Stimulated activated CD4-positive, alpha-beta T cell treated with anti-CD3 and anti-CD28 coated beads, Interleukin-4, amount 100 ng/mL, for 1 hour (primary cell): Measurements from ENCODE around the gene RGS6.

ENCODE experiments used
- DNase-seq: peaks from one replicate; pipeline ENCODE4 v3.0.0-alpha.2; 2020

Gene RGS6

DNA sequence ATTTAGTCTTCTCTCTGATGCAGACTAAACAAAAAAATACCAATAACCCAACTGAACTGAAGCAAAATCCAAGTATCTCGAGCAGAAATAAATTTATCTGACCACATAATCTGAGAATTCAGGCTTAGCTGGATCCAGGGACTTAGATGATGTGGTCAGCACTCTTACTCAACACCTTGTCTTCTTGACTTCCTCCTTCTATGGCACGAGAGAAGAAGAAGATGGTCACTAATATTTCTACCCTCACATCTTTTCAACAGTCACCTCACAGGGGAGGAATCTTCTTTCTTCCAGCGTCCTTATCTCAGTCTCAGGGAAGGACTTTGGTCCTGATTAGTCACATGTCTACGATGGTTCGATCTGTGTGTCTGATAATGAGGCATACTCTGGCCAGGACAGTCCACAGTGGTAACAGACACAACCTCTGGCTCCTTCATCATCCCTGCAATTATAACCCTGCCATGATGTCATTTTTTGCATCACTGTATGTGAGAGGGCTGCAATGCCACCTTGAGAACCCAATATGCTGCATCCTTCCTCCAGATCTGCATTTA lies 15.8 kb downstream of the RGS6 start:
- no peak for DNase-seq

DNA sequence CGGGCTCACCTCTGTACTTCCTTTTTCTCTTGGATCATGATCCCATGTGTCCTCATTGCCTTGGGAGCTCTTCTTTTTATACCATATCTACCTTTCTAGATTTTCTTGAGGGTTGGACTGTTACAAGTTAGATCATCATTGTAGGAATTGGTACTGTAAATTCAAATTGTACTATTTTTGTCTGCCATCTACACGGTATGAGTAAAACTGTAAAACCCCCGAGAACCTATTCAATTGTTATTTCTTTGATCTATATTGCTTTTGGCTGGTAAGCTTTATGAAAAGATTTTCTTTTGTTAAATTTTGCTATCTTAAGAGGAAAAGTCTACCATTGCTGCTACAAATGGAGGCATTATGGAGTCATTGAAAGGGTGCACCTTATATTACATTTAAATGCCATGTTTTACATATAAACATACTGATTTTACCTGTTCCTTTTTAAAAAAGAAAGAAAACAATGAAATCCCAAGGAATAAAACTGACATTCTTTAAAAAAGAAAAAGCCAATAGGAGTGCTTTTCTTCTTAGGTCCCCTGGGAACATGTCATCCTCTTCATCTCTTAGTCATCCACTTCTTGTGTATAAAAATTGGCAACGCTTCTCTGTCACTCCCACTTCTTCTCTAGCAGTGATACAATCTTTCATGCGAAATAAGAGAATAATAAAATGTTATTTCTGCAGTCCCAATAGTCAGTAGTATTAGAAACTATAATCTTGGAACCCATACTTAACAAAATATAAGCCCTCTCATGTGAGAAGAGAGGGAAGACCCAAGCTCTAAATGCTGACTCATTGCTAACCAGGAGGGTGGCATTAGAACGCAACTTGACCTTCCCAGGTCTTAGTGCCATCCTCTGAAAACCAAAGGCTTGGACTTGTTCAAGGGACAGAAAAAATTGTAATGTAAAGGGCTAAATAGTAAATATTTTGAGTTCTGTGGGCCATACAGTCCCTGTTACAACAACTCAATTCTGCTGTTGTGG lies 20.4 kb downstream of the RGS6 start:
- no peak for DNase-seq

DNA sequence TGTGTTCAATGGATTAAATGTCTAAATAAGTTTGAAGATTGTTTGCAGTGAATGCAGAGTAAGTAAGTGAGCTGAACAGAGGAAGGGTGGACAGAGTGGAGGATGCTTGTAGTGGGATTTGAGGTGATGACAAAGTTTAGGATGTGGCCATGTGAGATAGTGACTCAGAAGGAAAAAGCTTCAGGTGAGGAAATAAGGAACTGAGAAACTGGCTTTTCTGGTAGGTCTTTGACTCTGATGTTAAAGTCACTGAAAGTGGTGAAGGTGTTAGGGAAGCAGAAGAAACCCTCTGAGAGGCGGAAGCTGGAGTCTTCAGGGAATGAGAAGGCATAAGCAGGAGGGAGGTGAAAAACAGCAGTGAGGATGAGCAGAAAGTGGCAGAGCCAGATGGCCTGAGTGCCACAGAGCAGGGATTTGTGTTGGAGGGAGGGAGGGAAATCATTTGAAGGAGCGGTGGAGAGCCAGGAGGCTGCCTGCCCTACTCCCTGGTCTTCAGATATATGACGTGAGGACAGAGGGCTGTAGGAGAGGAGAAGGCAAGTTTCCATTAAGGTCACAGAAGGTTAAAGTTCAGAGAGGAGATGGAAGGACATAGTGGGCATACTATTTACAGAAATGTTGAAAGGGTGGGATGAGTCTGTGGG lies 24.8 kb downstream of the RGS6 start:
- no peak for DNase-seq

DNA sequence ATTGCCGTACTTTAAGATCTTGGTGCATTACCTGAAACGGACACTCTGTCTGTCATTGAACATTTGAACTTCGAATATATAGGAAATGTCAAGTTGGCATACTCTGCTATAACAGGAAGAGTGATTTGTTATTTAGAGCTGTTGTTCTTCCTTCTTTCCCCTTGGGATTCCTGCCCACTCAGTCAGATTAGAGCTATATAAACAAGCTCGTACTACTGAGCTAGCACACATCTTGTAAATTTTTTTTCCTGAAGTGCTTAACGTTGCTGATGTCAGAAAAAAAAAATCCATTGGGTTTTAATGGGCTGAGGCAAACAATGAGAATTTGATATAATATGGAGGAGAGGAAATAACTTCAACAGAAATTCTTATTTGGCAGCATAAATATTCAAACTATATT lies 26.8 kb downstream of the RGS6 start:
- DNase-seq = no peak

DNA sequence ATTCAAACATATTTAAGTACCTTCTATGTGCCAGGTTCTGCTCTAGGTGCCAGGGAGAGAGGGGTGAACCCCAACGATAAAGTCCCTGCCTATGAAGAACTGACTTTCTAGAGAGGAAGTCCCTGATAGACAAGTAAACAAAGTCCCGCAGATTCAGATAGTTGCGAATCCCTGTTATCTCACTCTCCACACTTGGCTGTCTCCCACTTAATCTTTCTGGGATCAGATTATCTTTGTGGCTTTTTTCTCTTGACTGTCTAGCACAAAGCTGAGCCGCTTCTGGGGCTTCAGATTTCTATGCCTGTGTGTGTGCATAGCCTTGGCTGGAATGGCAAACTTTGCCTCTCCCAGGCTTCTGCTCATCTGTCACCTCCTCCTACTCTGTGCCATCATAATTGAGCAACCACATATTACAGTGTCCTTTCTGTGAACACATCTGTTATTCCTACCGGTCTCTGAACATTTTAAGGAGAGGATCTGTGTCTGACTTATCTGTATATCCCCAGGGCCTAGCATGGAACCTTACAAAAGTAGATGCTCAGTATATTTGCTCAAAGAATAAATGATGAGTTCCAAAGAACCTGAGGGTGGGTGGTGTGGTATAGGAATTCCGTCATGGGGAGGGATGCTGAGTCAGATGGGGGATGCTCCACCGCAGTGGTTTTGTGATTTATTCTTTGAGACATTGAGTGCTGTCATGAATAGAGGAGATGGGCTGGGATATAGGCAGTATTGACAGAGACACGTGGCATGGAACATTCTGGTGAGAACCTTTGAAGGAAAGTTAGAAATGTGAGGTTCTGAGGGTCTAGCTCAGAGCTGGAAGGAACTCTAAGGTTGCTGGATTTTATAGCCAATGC lies 28.5 kb downstream of the RGS6 start:
- DNase-seq = no peak

DNA sequence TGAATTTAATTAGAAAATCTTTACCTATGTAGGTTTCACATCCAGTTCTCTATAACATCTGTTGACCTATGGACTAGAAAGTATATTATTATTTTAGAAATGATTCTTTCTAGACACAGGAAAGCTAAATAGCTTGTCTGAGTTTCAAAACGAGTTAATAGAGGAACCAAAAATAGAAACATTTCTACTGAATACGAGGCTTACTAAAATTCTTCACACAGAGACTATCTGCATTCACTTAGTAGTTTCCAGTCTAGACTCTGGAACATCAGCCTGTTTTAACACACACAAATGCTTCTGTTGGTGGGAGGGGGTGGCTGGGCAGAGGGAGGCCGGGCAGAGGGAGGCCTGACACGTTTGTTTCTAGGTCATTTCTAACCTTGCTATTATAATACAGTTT lies 29.7 kb downstream of the RGS6 start:
- DNase-seq = no peak

DNA sequence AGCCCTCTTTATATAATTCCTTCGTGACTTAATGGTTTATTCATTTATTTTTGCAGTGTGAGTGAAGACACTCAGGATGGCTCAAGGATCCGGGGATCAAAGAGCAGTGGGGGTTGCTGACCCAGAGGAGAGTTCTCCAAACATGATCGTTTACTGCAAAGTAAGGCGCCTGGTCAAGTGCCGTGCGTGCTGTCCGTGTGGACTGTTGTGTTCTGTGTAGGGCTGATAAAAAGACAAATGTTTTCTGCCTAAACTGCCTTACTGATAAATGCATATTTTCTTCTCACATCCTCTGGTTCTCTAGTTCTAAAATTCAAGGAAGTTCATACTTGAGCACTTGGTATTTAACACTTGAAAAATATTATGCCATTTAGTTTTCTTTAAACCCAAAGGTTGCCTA lies 32.5 kb downstream of the RGS6 start:
- no peak for DNase-seq

DNA sequence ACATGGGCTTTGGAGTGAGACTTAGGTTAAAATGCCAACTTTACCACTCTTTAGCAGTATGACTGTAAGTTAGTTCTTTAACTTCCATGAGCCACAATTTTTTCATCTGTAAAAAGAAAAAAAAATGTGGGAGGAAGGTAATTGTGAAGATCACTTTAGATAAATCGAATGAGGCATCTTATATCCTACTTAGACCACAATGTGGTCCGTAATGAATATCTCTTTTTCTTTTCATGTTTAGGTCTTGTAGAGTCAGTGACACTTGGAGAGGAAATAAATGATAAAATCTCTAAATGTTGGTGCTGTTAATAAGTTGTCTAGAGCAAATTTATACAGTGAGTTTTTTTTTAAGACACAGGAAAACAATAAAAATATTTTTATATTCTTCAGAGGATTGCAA lies 34.3 kb downstream of the RGS6 start:
- DNase-seq = no peak

DNA sequence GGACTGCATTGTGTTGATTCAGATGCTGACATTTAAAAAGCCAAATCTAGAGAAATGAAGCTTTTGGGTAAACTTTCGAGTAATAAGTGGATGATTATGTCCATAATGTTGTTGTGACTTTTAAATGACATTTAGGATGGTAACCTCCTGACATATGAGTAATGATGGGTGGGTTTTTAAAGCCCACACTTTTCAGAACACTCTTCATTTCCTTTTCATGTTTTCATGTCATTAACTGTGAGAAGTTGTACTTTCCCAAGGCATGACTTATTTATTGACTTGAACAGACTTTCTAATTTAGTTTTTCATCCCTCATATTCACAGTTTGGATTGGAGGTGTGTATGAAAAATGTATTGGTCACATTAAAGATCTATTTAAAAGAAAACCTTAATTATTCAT lies 35.5 kb downstream of the RGS6 start:
- DNase-seq = no peak

DNA sequence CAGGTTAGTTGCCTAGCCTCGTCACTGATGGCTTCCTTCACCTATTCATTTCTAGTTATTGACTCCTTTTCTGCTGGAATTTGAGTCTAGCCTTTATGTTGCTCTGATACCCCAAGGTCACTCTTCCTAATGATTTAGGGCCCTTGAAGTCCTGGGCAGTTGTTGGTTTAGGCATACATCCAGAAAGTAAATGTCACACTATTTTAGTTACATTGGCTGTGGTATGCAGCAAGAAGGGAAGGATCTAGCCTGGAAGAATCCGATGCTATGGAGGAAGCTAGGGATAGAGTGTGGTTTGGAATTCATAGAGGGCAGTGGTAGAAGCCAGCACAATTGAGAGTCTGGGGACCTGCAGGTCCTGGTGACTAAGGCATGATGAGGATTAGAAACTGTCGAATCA lies 38.0 kb downstream of the RGS6 start:
- no peak for DNase-seq

DNA sequence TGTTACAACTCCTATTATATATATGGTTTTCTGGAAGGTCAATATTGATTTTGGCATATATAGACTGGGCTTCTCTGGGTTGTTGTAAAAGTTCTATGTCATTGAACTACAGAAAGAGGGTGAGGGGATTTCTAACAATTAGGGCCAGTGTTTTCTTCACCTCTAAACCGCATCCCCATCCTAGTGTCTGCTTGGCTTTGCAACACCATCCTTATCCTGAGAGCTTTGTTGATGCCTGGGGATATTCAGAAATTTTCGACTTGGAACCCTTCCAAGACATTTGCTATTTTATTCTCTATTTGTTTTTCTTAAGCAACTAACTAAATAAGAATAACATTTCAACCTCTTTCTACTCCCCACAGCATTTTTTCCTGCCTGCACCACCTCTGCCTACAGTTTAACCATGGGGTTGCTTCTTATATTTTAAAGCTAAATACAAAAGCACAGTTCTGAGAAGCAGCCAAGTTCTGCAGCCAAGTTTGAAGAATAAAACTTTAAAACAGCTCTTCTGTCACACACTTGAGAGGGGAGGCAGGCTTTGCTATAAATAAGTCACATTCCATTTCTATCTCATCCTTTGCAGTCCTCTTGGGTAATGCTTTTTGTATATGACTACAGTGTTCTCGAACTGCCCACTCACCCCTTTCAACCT lies 53.4 kb downstream of the RGS6 start:
- DNase-seq = no peak

DNA sequence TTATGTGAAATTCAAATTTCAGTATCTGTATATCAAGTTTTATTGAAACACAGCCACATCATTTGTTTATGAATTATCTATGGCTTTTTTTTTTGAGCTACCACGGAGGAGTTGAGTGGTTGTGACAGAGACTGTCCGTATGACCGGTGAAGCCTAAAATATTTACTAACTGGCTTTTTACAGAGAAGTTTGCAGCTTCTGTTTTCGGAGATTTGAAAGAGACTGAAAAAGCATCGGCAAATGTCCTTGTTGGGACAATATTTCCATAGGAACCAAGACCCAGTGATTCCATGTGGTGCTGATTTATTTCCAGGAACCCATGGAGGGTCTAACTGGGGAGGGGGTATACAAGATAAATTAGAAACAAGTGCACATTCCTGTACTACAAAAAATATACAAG lies 56.2 kb downstream of the RGS6 start:
- DNase-seq = no peak

DNA sequence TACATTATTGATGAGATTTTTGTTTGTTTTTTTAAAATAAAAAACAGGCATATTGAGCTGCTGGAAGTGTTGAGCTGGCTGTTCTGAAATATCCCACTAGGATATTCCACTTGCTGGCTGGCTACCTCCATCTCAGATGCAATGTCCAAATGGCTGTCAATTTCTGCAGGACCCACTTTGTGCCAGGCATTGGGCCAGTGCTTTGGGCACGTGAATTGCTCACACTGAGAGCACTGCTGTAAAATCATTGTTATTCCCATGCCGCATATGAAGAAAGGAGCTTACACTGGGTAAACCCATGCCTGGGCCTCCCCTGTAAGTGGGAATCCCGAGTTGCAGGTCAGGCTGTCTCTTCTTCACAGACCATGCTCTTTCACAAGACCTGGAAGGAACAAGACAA lies 56.7 kb downstream of the RGS6 start:
- no peak for DNase-seq

DNA sequence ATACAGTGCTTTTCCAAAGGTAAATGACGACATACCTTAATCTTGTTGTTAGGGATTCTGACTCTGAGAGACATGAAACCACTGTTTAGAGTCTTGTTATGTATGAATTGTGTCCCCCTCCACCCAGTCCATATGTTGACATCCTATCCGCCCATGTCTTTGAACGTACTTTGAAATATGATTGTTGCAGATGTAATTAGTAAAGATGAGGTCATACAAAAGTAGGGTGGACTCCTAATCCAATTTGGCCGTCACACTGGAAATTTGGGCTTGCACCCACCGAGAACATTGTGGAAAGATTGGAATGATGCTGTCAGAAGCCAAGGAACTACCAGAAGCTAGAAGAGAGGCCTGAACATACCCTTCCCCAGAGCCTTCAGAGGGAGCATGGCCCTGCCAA lies 62.2 kb downstream of the RGS6 start:
- no peak for DNase-seq

DNA sequence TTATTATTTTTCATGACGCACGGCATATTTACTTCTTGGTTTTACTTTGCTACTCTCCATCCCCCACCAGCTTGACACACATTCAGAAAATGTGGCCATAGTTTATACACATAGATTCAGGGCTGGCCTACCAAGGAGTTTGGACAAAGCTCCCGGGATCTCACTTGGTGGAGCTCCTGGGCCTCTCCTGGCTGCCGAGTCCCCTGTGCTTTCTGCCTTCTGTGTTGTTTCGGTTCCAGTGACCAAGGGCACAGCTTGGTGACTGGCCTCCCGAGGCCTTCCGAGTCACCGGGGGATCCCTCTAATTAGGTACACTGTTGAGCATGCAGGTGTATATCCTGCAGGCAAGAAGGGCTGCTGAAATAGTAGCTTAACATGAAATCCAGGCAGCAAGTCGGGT lies 63.5 kb downstream of the RGS6 start:
- no peak for DNase-seq

DNA sequence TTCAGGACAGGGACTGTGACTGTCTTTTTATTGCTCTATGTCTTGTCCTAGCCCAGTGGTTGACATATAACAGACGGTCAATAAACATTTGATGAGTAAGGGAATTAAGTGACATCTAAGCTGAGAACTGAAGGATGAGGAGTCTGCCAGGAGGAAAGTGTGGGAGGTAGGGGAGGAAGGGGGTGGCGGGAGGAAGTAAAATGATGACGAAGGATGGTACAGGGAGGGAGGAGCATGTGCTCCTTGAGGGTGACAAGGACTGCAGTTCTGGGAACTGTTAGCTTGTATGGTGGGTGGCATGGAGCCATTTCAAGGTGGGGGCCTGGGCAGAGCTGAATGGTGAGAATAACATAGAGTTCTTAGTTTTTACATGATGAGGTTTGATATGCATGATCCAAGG lies 64.4 kb downstream of the RGS6 start:
- no peak for DNase-seq

DNA sequence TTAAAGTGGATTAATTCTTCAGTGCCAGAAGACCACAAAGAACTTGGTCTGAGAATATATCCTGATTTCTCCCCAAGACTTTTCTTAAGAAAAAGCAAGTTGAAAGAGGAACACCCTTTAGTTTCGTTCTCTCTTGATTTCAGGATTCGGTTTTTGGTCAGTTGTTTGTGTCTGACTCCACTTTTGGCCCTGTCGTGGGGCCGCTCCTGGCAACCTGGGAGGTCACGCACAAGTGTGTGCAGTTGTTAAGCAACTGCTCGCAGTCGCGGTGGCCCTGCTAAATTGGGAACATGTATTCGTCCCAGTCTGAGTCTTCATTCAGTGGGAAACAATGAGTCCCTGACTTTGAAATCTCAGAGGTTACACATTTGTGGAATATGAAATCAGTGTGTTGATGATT lies 68.7 kb downstream of the RGS6 start:
- DNase-seq = no peak

DNA sequence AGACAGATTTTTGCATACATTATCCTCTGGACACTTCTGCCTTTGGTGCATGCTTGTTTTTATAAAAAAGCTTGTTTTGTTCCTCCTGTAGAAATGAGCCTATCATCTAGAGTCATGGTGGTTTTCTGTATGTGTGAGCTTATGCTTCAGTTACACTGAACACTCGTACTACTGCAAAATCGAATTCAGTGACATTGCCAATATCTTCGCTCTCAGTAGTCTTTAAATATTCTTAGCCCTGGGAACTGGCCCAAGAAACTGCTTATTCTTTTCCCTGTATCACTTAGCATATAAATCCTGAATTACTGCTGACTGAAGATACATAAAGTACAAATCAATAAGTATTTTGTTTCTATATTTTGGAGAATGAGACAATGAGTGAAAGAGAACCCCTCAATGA lies 70.5 kb downstream of the RGS6 start:
- DNase-seq = no peak

DNA sequence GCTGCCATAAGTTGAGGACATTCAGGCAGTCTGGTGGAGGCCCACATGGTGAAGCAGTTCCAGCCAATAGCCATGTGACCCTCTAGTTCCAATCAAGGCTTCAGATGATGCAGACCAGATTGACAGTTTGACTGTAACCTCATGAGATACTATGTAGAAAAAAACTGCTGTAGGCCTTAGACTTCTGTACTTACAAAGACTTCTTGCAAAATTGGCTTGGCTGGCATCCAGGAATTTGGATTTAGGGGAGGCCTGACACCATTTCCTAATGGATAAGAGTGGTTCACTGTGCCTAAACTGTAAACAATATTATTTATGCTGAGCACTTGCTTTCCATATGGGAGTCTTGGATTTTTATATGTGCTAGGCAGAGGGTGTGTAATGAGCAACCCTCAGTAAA lies 76.4 kb downstream of the RGS6 start:
- no peak for DNase-seq

DNA sequence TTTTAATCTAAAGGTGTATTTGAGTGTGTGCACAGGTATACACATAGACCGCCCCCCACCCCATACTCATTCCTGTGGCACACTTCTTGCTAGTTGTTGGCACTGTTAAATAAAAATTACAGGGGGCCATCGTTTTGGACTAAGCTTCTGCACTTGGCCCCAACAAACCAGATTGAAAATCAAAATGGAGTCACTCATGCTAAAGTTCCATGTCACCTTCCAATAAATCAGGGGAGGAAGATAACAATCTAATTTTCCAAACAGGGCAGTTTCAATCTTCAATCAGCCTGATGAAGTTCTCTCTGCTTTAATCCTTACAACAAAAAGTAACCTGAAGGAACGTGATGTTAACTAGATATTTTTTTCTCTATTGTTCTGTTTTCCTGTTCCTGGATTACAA lies 78.2 kb downstream of the RGS6 start:
- no peak for DNase-seq

DNA sequence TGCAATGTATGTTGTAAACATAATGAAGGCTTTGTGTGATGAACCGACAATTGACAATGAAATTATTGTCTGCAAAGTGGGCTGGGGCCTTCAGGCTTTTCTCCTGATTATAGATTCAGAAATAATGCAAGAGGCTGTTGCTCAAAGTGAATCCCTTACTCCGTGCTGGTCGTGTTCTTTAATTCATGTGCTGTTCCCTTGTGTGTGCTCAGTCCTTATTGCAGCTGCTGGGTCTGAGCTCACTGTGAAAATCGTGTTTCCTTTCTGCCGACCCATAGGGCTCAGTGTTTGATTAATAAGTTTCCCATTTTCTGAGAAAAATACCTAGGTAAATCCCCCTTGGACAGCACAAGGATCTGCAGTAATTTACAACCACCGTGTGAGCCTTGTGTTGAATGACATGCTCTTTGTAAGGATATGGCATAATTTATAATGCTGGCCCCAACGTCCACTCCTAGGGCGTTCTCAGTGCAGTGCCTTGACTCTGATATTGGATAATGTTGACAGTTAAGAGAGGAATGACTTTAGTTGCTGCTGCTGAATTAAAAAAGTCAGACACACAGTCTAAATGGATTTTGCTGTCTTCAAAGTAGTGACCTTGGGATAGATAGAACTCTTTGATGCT lies 81.6 kb downstream of the RGS6 start:
- DNase-seq = no peak

DNA sequence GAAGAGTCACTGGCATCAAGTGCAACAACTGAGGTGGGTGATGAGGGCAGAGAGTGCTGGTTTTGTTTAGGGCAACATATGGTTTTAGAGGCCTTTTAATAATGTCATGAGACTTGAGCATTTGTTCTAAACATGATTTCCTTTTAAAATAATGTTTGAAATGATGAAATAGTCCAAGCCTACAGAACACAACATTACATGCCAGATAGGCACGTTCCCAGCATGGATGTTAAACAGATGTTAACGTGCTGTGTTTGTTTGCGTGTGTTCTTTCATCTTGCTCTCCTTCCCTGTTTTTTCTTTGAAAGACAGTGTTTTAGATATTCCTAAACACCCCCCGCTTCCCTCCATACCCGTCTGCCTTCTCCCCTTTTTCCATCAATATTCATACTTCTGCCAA lies 82.3 kb downstream of the RGS6 start:
- no peak for DNase-seq
